GM11168 (cell line): ENCODE results near the gene EFEMP1.
"Not testable (repeated sequence)": the region's sequence is repeated elsewhere in the genome, so short reads cannot be mapped to it uniquely, and the experiment has no call there.

Experiments
- in situ Hi-C: fragments of 300-500 bp; cut with MboI; formaldehyde crosslinking; loops from one replicate; pipeline ENCODE4 v1.12.0; 2022; ENCODE audit warnings: low sequenced_read_pairs; ENCODE audit not compliant: unreplicated experiment

Gene EFEMP1

DNA sequence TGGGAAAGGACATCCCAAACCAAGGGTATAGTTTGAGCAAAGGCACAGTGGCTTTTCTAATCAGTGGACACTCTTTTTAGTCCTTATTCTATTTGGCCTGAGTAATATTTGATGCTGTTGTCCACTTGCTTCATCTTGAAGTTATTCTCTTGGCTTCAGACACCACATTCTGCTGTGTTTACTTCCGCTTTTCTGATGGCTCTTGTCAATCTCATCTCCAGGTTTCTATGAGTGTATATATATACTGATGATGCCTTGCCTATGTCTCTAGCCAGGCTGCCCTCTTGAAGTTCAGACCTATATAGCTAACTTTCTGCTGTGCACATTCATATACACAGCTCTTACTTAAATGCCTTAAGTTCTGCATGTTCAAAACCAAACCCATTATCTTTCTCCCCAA is 83.1 kb downstream of the EFEMP1 start:
- in situ Hi-C loops: no loop called here

DNA sequence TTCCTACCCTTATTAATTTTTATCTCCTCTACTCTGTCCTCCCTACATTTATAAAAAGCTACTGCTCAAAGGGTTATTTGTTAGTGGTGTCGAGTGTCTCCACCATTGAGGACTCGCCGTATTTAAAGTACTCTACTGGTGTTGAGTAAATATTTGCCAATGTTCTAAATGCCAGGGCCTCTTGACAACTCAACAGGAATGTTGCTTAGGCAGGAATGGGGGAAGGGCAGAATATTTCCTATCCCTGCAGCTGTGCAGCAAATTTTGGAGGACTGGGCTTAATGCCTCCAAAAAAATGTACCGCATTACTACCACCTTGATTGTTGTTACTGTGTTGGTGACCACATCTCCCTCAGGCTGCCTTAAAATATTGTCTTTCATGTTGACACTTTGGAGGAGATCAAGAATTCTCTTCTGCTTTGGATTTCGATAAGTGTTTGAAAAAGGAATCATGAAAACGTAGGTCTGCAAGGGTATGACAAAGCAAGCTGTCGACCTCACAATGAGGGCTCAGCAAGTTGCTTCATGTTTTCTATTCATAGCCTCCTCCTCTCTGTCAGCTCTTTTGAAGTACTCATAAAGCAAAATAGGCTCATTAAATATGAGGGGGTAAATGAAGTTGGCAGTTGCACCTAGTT is 84.3 kb downstream of the EFEMP1 start:
- in situ Hi-C loops: no loop called here

DNA sequence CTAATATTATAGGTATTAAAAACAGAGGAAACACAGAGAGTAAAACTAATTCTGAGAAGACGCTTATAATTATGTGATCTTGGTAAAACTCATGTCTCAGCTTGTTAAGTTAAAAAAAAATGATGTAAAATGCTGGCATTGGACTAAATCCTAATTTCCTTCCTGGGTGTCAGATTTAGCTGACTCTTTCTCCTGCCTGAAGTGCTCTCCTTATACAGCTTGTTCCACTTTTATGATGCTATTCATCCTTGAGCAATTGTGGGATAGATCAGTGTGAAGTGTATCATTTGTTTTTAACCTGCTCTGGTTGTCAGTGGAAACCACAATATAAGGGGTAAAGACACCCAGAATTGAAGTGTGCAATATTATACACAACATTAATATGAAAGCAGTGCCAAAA is 84.9 kb downstream of the EFEMP1 start:
- in situ Hi-C loops: no loop called here

DNA sequence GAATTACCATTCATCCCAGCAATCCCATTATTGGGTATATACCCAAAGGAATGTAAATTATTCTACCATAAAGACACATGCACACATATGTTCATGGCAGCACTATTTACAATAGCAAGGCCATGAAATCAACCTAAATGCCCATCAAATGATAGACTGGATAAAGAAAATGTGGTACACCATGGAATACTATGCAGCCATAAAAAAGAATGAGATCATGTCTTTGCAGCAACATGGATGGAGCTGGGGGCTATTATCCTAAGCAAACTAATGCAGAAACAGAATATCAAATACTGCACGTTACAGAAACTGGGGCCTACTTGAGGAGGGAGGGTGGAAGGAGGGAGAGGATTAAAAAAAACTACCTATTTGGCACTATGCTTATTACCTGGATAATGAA is 85.5 kb downstream of the EFEMP1 start:
- in situ Hi-C loops: not testable (repeated sequence)

DNA sequence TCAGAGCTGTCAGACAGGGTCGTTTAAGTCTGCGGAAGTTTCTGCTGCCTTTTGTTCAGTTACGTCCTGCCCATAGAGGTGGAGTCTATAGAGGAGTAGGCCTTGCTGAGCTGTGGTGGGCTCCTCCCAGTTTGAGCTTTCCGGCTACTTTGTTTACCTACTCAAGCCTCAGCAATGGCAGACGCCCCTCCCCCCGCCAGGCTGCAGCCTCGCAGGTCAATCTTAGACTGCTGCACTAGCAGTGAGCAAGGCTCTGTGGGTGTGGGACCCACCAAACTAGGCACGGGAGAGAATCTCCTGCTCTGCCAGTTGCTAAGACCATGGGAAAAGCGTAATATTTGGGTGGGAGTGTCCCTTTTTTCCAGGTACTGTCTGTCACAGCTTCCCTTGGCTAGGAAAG is 86.5 kb downstream of the EFEMP1 start:
- in situ Hi-C loops: no loop called here

DNA sequence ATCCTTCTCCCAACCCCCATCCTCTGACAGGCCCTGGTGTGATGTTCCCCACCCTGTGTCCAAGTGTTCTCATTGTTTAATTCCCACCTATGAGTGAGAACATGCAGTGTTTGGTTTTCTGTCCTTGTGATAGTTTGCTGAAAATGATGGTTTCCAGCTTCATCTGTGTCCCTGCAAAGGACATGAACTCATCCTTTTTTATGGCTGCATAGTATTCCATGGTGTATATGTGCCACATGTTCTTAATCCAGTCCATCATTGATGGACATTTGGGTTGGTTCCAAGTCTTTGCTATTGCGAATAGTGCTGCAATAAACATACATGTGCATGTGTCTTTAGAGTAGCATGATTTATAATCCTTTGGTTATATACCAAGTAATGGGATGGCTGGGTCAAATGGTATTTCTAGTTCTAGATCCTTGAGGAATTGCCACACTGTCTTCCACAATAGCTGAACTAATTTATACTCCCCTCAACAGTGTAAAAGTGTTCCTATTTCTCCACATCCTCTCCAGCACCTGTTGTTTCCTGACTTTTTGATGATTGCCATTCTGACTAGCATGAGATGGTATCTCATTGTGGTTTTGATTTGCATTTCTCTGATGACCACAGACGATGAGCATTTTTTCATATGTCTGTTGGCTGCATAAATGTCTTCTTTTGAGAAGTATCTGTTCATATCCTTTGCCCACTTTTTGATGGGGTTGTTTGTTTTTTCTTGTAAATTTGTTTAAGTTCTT is 91.7 kb downstream of the EFEMP1 start:
- in situ Hi-C loops: not testable (repeated sequence)

DNA sequence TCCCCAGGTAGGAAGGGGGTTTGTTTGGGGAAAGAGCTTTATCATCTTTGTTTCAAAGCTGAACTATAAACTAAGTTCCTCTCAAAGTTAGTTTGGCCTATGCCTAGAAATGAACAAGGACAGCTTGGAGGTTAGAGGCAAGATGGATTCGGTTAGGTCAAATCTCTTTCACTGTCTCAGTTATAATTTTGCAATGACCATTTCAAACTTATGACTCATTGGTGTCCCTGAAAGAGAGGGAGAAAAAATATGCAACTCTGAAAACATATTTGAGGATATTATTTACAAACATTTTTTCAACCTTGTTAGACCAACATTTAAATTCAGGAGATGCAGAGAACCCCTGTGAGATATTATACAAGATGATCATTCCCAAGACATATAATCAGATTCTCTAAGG is 95.7 kb downstream of the EFEMP1 start:
- in situ Hi-C loops: no loop called here

DNA sequence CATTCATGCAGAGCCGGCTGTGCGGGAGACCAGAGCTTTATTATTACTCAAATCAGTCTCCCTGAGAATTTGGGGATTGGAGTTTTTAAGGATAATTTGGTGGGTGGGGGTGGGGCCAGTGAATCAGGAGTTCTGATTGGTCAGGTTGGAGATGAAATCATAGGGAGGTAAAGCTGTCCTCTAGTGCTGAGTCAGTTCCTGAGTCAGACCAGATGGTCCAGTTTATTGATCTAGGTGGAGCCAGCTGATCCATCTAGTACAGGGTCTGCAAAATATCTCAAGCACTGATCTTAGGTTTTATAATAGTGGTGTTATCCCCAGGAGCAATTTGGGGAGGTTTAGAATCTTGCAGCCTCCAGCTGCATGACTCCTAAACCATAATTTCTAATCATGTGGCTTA is 96.2 kb downstream of the EFEMP1 start:
- in situ Hi-C loops: not testable (repeated sequence)

DNA sequence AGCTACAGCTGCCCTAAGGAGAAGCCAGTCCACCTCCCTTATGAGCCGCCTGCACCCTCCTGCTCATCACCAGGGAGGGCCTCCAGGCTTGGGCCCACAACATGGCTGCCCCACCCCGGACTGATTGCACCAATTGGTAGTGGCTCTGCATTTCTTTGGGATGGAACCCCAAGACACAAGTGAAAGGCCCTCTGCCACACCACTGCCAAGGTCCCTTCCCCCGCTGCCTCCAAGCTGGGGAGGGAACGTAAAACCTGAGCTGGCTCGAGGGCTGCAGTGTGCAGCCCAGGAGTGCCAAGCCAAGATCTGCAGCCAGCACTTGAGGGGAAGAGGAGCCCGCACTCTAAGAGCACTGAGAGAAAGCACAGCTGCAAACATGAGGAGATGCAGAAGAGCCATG is 97.3 kb downstream of the EFEMP1 start:
- in situ Hi-C loops: no loop called here

DNA sequence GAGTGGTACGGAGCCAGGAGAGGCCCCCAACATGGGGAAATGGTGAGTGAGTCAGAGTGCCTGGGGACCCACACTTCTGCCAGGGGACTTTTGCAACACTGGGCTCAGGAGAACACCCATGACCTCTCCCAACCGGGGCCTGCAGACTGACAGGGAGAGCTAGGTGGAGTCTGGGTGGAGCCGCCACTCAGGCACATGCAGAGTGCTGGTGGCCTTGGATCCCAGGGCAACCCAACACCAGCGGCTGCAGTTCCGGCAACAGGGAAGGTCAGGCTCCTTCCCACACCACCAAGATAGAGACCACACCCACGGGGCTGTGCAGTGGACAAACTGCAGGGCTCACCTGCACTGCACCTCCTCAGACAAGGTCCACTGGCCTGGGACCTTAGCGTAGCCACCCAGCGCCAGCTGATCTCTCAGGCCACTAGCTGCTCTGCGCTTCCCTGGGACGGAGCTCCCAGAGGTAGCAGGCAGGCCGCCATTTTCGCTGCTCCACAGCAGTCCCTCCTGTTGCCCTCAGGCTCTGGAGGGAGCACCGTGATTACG is 99.0 kb downstream of the EFEMP1 start:
- in situ Hi-C loops: no loop called here
